Endothelial cell of umbilical vein (primary cell): Measurements from ENCODE around the gene OGFOD2. TPM values are rescaled to one million over a fixed set of nuclear protein-coding genes. Genes with fewer than 3 reads are reported as not detected.

ENCODE experiments used
- BruUV-seq: library from RNA; stranded (reverse); fragments of 400-500 nt; replicated peaks from 2 replicates; lab custom pipeline; 2021; lab: Mats Ljungman, UMichigan
- CTCF ChIA-PET: fragments of 300-600, 350-600 bp; sonication (Branson Sonifier 250); formaldehyde crosslinking; loops from one replicate; lab custom pipeline; 2021; ENCODE audit warnings: antibody characterized with exemption, inconsistent platforms; lab: Charles Lee
- POLR2A ChIA-PET: fragments of 300-600, 350-600 bp; sonication (Branson Sonifier 250); formaldehyde crosslinking; loops from one replicate; lab custom pipeline; 2021; ENCODE audit warnings: antibody characterized with exemption, inconsistent platforms; lab: Charles Lee
- DNase-seq: peaks from one replicate; pipeline ENCODE4 v3.0.0-alpha.2; 2011; ENCODE audit warnings: low read depth, low spot score
- FAIRE-seq: peaks from 2 replicates; lab custom pipeline; 2011; peaks lifted over from hg19 to GRCh38; lab: Jason Lieb, UNC
- H2AFZ ChIP-seq: 2 replicates; pipeline ENCODE4 v1.6.0; 2012; ENCODE audit warnings: low read depth, low read length, control low read depth, inconsistent platforms
- H3K27ac ChIP-seq: 2 replicates; pipeline ENCODE4 v1.5.1; 2011; ENCODE audit warnings: low read depth, mild to moderate bottlenecking, control low read depth, low read length, moderate library complexity; ENCODE audit not compliant: insufficient read depth
- H3K27me3 ChIP-seq, 2 experiments: 2 replicates each; pipeline versions ENCODE4 v1.6.0 to v1.6.1; 2011; ENCODE audit warnings: low read length in 2 of 2, mixed read lengths in 1 of 2; ENCODE audit not compliant: control insufficient read depth in 2 of 2, insufficient read depth in 2 of 2
- H3K36me3 ChIP-seq, 2 experiments: 2 replicates in 1 of 2; 3 replicates in 1 of 2; pipeline ENCODE4 v1.5.1; 2011; ENCODE audit warnings: low read length in 2 of 2, mild to moderate bottlenecking in 1 of 2, moderate library complexity in 1 of 2; ENCODE audit not compliant: control insufficient read depth in 2 of 2, insufficient read depth in 2 of 2; ENCODE audit errors: extremely low read depth in 1 of 2
- H3K4me1 ChIP-seq: 3 replicates; pipeline ENCODE4 v1.5.1; 2011; ENCODE audit warnings: mild to moderate bottlenecking, low read length; ENCODE audit not compliant: control insufficient read depth, insufficient read depth; ENCODE audit errors: extremely low read depth
- H3K4me2 ChIP-seq: 2 replicates; pipeline ENCODE4 v1.6.1; 2011; ENCODE audit warnings: low read length, control low read depth, mixed read lengths; ENCODE audit not compliant: insufficient read depth
- H3K4me3 ChIP-seq, 3 experiments: fragments of 200-600 bp in 1 of 3; sonication (generic), shearing (Covaris generic) in 1 of 3; replicated peaks in 1 of 3; 2 replicates each; pipeline ENCODE4 v1.5.1; 2011 to 2016; ENCODE audit warnings: control low read depth in 3 of 3, low read length in 3 of 3, mild to moderate bottlenecking in 2 of 3, inconsistent platforms in 1 of 3, low read depth in 1 of 3, moderate library complexity in 1 of 3; ENCODE audit not compliant: insufficient read depth in 1 of 3
- H3K79me2 ChIP-seq: 2 replicates; pipeline ENCODE4 v1.6.0; 2012; ENCODE audit warnings: low read length, inconsistent platforms; ENCODE audit not compliant: control insufficient read depth, insufficient read depth
- H3K9ac ChIP-seq: replicated peaks from 2 replicates; pipeline ENCODE3; 2011; ENCODE audit warnings: low read length, control low read depth; ENCODE audit not compliant: insufficient read depth; ENCODE audit errors: extremely low read depth
- H3K9me1 ChIP-seq: replicated peaks from 3 replicates; pipeline ENCODE4 v1.6.0; 2011; ENCODE audit warnings: mild to moderate bottlenecking, low read length; ENCODE audit not compliant: control insufficient read depth, insufficient read depth; ENCODE audit errors: extremely low read depth
- H3K9me3 ChIP-seq: replicated peaks from 2 replicates; pipeline ENCODE4 v1.5.1; 2012; ENCODE audit warnings: low read length, inconsistent platforms; ENCODE audit not compliant: control insufficient read depth, insufficient read depth
- H4K20me1 ChIP-seq: replicated peaks from 2 replicates; pipeline ENCODE3; 2011; ENCODE audit warnings: mild to moderate bottlenecking, low read length; ENCODE audit not compliant: control insufficient read depth, insufficient read depth; ENCODE audit errors: extremely low read depth
- EZH2 ChIP-seq: IDR thresholded peaks from 2 replicates; pipeline ENCODE4 v1.6.1; 2012; ENCODE audit warnings: borderline replicate concordance, low read depth, mild to moderate bottlenecking, moderate library complexity, low read length, inconsistent platforms; ENCODE audit not compliant: severe bottlenecking
- FOS ChIP-seq: IDR thresholded peaks from 2 replicates; pipeline ENCODE4 v1.6.1; 2011; ENCODE audit warnings: mild to moderate bottlenecking, low read length, moderate library complexity, borderline replicate concordance; ENCODE audit not compliant: insufficient read depth
- GATA2 ChIP-seq: IDR thresholded peaks from 2 replicates; pipeline ENCODE4 v1.7.0; 2011; ENCODE audit warnings: low read depth, mild to moderate bottlenecking, moderate library complexity, mixed read lengths, low read length; ENCODE audit not compliant: insufficient read length, insufficient read depth
- JUN ChIP-seq: IDR thresholded peaks from 2 replicates; pipeline ENCODE4 v1.6.1; 2011; ENCODE audit warnings: borderline replicate concordance, low read depth; ENCODE audit not compliant: insufficient read length, insufficient read depth
- MYC ChIP-seq: IDR thresholded peaks from one replicate; pipeline ENCODE4 v1.6.1; 2011; ENCODE audit warnings: mild to moderate bottlenecking, low read depth, low read length
- POLR2A ChIP-seq: IDR thresholded peaks from 2 replicates; pipeline ENCODE4 v1.6.1; 2012; ENCODE audit warnings: low read depth, mild to moderate bottlenecking, control low read depth, low read length
- POLR2AphosphoS5 ChIP-seq: IDR thresholded peaks from 2 replicates; pipeline ENCODE4 v1.6.1; 2012; ENCODE audit warnings: low read depth, mild to moderate bottlenecking, control low read depth, low read length, moderate library complexity; ENCODE audit not compliant: insufficient read depth
- dilution Hi-C: fragments of 300-500 bp; cut with MboI; formaldehyde crosslinking; loops from one replicate; pipeline ENCODE4 v1.15.0; 2019; ENCODE audit warnings: low sequenced_read_pairs; ENCODE audit not compliant: extremely low pct_ligation_motif_present
- intact Hi-C: fragments of 100-400 bp; cut with micrococcal nuclease; formaldehyde crosslinking; loops from one replicate; pipeline ENCODE4 v1.10.0; 2022
- polyA plus RNA-seq, 4 experiments: library from polyadenylated mRNA; depleted of rRNA in 3 of 4; stranded (reverse) in 3 of 4; unstranded in 1 of 4; fragments of >200 nt; gene quantifications; 2 replicates each; pipeline versions ENCODE4 v1.2.1 to v1.2.3, GENCODE V29; 2011 to 2012; ENCODE audit warnings: missing spikeins in 1 of 4
- total RNA-seq: library from RNA; stranded (reverse); gene quantifications from 2 replicates; pipeline ENCODE4 v1.2.3, GENCODE V29; 2021
- TF ChIP-seq, protein P1 (sequence below): IDR thresholded peaks from 2 replicates; pipeline ENCODE4 v1.6.1; 2011; ENCODE audit not compliant: insufficient read depth, insufficient read length
- TF ChIP-seq, protein P2 (sequence below), 2 donors: IDR thresholded peaks; 1 replicate in 1 of 2; 2 replicates in 1 of 2; pipeline ENCODE4 v1.5.1; 2011; ENCODE audit warnings: low read length in 2 of 2, mild to moderate bottlenecking in 2 of 2, moderate library complexity in 2 of 2, control low read depth in 1 of 2, inconsistent platforms in 1 of 2, low read depth in 1 of 2; ENCODE audit not compliant: insufficient read depth in 1 of 2; ENCODE audit errors: extremely low read depth in 1 of 2

The OGFOD2 gene
- total and polyA plus RNA-seq, 2 donors (not counting 3 experiments of a cell fraction or from before 2014, with no cell fraction given), result 16.8 to 24.1 TPM

GRCh38 chr12:123006977-123007376 is 31.9 kb downstream of the OGFOD2 start:
- no peak overlapping the region for H3K27ac ChIP-seq
- H4K20me1 ChIP-seq, result no peaks in the 10 kb centered on the region
- H3K4me2 ChIP-seq, result no peak overlapping the region
- no TSS peak for BruUV-seq
- no peaks in the 10 kb centered on the region for H3K9me1 ChIP-seq
- no peaks in the 10 kb centered on the region for H3K4me1 ChIP-seq
- H3K79me2 ChIP-seq, result no peaks in the 10 kb centered on the region
- H3K9me3 ChIP-seq, result no peaks in the 10 kb centered on the region
- dilution Hi-C loops, result no loop called here
- TF ChIP-seq, protein P1, sequence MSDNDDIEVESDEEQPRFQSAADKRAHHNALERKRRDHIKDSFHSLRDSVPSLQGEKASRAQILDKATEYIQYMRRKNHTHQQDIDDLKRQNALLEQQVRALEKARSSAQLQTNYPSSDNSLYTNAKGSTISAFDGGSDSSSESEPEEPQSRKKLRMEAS, result no peak
- TF ChIP-seq POLR2A (no peak), GATA2 (no peak), MYC (no peak), FOS (no peak), JUN (no peak), POLR2AphosphoS5 (no peak), EZH2 (no peak)
- TF ChIP-seq, protein P2, sequence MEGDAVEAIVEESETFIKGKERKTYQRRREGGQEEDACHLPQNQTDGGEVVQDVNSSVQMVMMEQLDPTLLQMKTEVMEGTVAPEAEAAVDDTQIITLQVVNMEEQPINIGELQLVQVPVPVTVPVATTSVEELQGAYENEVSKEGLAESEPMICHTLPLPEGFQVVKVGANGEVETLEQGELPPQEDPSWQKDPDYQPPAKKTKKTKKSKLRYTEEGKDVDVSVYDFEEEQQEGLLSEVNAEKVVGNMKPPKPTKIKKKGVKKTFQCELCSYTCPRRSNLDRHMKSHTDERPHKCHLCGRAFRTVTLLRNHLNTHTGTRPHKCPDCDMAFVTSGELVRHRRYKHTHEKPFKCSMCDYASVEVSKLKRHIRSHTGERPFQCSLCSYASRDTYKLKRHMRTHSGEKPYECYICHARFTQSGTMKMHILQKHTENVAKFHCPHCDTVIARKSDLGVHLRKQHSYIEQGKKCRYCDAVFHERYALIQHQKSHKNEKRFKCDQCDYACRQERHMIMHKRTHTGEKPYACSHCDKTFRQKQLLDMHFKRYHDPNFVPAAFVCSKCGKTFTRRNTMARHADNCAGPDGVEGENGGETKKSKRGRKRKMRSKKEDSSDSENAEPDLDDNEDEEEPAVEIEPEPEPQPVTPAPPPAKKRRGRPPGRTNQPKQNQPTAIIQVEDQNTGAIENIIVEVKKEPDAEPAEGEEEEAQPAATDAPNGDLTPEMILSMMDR (IDR thresholded peaks at IDR 0.05; ENCODE audit: extremely low read depth in 1 of 2, insufficient read depth in 1 of 2, low read depth in 1 of 2, low read length in 2 of 2), result no peak
- ChIA-PET POLR2A (no interaction called here), CTCF (interaction anchor here (3.1 kb wide), 1 partner anchor 231 kb away, joined by 8 read pairs; no protein-coding TSS in a partner anchor)
- H2AFZ ChIP-seq, result no peak overlapping the region
- DNase-seq, result no peak
- intact Hi-C loops, result loop anchor here (10.0 kb wide), 1 partner anchor 1178 kb away; no protein-coding TSS in a partner anchor
- FAIRE-seq, result no peak
- H3K4me3 ChIP-seq, result no peak overlapping the region
- H3K9ac ChIP-seq, result no peak overlapping the region
- no peaks in the 10 kb centered on the region for H3K27me3 ChIP-seq
- H3K36me3 ChIP-seq, result no peaks in the 10 kb centered on the region
